Measurements from ENCODE around the gene CETP. TPM values are rescaled to one million over a fixed set of nuclear protein-coding genes. Genes with fewer than 3 reads are reported as not detected.
A peak's percentile ranks its signal among the peaks of the same experiment; 100 is the strongest.

Gene CETP
- total RNA-seq, 1 donor from 2014 or later, result 0.16 TPM

- Histone ChIP-seq H3K36me3 (no peaks in the 10 kb centered on the region), H3K27ac (replicated peaks) (peak overlapping the region; percentile 87), H3K4me3 (no peak overlapping the region), H3K27me3 (ENCODE audit: low read depth) (no peaks in the 10 kb centered on the region), H3K9me3 (replicated peaks) (no peaks in the 10 kb centered on the region), H3K4me1 (peaks cover 55% of the 10 kb centered on the region)
- intact Hi-C loops (cut with micrococcal nuclease), result no loop called here
- TF ChIP-seq, protein P1, sequence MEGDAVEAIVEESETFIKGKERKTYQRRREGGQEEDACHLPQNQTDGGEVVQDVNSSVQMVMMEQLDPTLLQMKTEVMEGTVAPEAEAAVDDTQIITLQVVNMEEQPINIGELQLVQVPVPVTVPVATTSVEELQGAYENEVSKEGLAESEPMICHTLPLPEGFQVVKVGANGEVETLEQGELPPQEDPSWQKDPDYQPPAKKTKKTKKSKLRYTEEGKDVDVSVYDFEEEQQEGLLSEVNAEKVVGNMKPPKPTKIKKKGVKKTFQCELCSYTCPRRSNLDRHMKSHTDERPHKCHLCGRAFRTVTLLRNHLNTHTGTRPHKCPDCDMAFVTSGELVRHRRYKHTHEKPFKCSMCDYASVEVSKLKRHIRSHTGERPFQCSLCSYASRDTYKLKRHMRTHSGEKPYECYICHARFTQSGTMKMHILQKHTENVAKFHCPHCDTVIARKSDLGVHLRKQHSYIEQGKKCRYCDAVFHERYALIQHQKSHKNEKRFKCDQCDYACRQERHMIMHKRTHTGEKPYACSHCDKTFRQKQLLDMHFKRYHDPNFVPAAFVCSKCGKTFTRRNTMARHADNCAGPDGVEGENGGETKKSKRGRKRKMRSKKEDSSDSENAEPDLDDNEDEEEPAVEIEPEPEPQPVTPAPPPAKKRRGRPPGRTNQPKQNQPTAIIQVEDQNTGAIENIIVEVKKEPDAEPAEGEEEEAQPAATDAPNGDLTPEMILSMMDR (IDR thresholded peaks at IDR 0.05; ENCODE audit: borderline replicate concordance), result no peak
- no peak for DNase-seq
Observed at GRCh38 chr16:56998861-56999260, 37.1 kb downstream of the CETP start.

GRCh38 chr16:56999409-57000270 lies 37.9 kb downstream of the CETP start:
- peak overlapping the region; percentile 87 for H3K27ac ChIP-seq (replicated peaks)
- H3K9me3 ChIP-seq (replicated peaks), result no peaks in the 10 kb centered on the region
- no peaks in the 10 kb centered on the region for H3K36me3 ChIP-seq
- H3K4me1 ChIP-seq, result peaks cover 49% of the 10 kb centered on the region
- intact Hi-C loops (cut with micrococcal nuclease), result no loop called here
- H3K4me3 ChIP-seq, result no peak overlapping the region
- no peak for DNase-seq
- no peaks in the 10 kb centered on the region for H3K27me3 ChIP-seq (ENCODE audit: low read depth)
- TF ChIP-seq, protein P1 (IDR thresholded peaks at IDR 0.05; ENCODE audit: borderline replicate concordance), result no peak

DNA sequence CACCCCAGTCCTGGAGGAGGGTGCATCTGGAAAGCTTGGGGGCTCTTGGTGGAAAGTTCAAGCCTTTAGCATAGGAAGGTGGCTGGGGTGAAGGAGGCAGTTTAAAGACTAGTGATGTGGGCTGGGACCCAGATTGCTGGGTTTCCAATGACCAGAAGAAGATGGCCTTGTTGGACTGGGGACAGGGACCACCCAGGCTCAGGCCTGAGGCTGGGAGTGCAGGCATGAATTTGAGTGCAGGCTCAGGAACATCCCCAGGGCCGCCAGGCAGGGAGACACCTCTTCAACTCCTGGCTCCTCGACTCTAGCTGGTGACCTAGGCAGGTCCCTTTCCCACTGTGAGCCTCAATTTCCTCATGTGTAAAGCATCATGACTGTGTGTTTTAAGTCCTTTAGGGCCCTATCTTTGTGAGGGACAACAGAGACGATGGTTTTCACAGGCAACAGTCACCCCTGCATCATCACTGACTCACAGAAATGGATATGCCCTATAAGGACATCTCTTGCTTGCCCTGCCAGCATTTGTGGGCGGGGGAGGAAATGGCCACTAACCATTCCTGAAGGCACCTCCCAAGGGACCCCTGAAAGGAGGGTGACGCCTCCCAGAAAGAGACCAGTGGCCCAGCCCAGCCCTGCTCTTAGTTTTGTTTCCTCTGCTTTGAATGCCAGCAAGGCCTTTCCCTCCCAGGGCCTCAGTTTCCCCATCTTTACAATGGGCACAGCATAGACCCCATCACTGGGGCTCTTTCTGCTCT lies 38.7 kb downstream of the CETP start:
- Histone ChIP-seq H3K27ac (replicated peaks) (peak overlapping the region; percentile 87), H3K36me3 (no peaks in the 10 kb centered on the region), H3K4me1 (peaks cover 41% of the 10 kb centered on the region), H3K27me3 (ENCODE audit: low read depth) (no peaks in the 10 kb centered on the region), H3K9me3 (replicated peaks) (no peaks in the 10 kb centered on the region), H3K4me3 (no peak overlapping the region)
- intact Hi-C loops (cut with micrococcal nuclease), result no loop called here
- TF ChIP-seq, protein P1 (IDR thresholded peaks at IDR 0.05; ENCODE audit: borderline replicate concordance), result no peak
- DNase-seq, result peak; percentile 61

- no peaks in the 10 kb centered on the region for H3K27me3 ChIP-seq (ENCODE audit: low read depth)
- TF ChIP-seq, protein P1 (IDR thresholded peaks at IDR 0.05; ENCODE audit: borderline replicate concordance), result no peak
- H3K4me1 ChIP-seq, result peaks cover 39% of the 10 kb centered on the region
- DNase-seq, result no peak
- no peaks in the 10 kb centered on the region for H3K36me3 ChIP-seq
- H3K27ac ChIP-seq (replicated peaks), result peak overlapping the region; percentile 87
- intact Hi-C loops (cut with micrococcal nuclease), result no loop called here
- no peak overlapping the region for H3K4me3 ChIP-seq
- H3K9me3 ChIP-seq (replicated peaks), result no peaks in the 10 kb centered on the region
Observed at GRCh38 chr16:57001026-57001679, 39.4 kb downstream of the CETP start.
